Measurements from ENCODE around the gene MTM1. TPM values are rescaled to one million over a fixed set of nuclear protein-coding genes. Genes with fewer than 3 reads are reported as not detected.

The MTM1 gene
- polyA plus RNA-seq, 1 of the 3 experiments (the other 2 are of a cell fraction) = 2.7 TPM

- Histone ChIP-seq H3K4me1 (ENCODE audit: control insufficient read depth in 1 of 2, insufficient read depth in 2 of 2, low read depth in 1 of 2, low read length in 1 of 2) (no peaks in the 10 kb centered on the region), H3K27me3 (ENCODE audit: insufficient read depth) (no peaks in the 10 kb centered on the region), H3K4me3 (ENCODE audit: low read depth in 2 of 2, low read length in 1 of 2) (no peak overlapping the region), H2AFZ (ENCODE audit: low read depth) (no peak overlapping the region), H3K9me3 (no peaks in the 10 kb centered on the region), H4K20me1 (ENCODE audit: insufficient read depth) (no peaks in the 10 kb centered on the region), H3F3A (replicated peaks; ENCODE audit: insufficient read depth) (no peaks in the 10 kb centered on the region), H3K9me2 (no peaks in the 10 kb centered on the region), H3K79me2 (ENCODE audit: insufficient read depth) (no peaks in the 10 kb centered on the region), H3K36me3 (replicated peaks in 1 of 2; ENCODE audit: control insufficient read depth in 1 of 2, insufficient read depth in 2 of 2, low read length in 1 of 2) (peaks cover 0 to 3% of the 10 kb centered on the region in 2 experiments), H3K9ac (no peak overlapping the region), H3K4me2 (no peak overlapping the region), H3K27ac (ENCODE audit: low read depth in 2 of 2, low read length in 1 of 2) (no peak overlapping the region)
- CTCF ChIA-PET = no interaction called here
- no peak for DNase-seq
- POLR2A ChIA-PET = no interaction called here
- WGBS (ENCODE audit: low lambda C conversion rate) = 46% methylated on average over 1 of the region's 1 CpG
- TF ChIP-seq, protein P1, sequence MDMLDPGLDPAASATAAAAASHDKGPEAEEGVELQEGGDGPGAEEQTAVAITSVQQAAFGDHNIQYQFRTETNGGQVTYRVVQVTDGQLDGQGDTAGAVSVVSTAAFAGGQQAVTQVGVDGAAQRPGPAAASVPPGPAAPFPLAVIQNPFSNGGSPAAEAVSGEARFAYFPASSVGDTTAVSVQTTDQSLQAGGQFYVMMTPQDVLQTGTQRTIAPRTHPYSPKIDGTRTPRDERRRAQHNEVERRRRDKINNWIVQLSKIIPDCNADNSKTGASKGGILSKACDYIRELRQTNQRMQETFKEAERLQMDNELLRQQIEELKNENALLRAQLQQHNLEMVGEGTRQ (IDR thresholded peaks at IDR 0.05; ENCODE audit: borderline replicate concordance, low read depth, low read length) = no peak
- TF ChIP-seq, protein P2, sequence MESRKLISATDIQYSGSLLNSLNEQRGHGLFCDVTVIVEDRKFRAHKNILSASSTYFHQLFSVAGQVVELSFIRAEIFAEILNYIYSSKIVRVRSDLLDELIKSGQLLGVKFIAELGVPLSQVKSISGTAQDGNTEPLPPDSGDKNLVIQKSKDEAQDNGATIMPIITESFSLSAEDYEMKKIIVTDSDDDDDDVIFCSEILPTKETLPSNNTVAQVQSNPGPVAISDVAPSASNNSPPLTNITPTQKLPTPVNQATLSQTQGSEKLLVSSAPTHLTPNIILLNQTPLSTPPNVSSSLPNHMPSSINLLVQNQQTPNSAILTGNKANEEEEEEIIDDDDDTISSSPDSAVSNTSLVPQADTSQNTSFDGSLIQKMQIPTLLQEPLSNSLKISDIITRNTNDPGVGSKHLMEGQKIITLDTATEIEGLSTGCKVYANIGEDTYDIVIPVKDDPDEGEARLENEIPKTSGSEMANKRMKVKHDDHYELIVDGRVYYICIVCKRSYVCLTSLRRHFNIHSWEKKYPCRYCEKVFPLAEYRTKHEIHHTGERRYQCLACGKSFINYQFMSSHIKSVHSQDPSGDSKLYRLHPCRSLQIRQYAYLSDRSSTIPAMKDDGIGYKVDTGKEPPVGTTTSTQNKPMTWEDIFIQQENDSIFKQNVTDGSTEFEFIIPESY (IDR thresholded peaks at IDR 0.05; ENCODE audit: borderline replicate concordance, low read depth) = no peak
- TF ChIP-seq RXRA (IDR thresholded peaks at IDR 0.05; ENCODE audit: borderline replicate concordance, low read depth) (no peak), IRF3 (IDR thresholded peaks at IDR 0.05; ENCODE audit: low read depth, low read length) (no peak), TAF1 (IDR thresholded peaks at IDR 0.05; ENCODE audit: borderline replicate concordance, low read depth, low read length) (no peak), POLR2AphosphoS5 (IDR thresholded peaks at IDR 0.05; ENCODE audit: low read depth, low read length) (no peak), FOSL2 (IDR thresholded peaks at IDR 0.05; ENCODE audit: borderline replicate concordance, low read depth) (no peak), RAD21 (IDR thresholded peaks at IDR 0.05; ENCODE audit: low read length) (no peak)
- TF ChIP-seq, protein P3, sequence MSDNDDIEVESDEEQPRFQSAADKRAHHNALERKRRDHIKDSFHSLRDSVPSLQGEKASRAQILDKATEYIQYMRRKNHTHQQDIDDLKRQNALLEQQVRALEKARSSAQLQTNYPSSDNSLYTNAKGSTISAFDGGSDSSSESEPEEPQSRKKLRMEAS (IDR thresholded peaks at IDR 0.05; ENCODE audit: low read depth) = no peak
- TF ChIP-seq, protein P4, sequence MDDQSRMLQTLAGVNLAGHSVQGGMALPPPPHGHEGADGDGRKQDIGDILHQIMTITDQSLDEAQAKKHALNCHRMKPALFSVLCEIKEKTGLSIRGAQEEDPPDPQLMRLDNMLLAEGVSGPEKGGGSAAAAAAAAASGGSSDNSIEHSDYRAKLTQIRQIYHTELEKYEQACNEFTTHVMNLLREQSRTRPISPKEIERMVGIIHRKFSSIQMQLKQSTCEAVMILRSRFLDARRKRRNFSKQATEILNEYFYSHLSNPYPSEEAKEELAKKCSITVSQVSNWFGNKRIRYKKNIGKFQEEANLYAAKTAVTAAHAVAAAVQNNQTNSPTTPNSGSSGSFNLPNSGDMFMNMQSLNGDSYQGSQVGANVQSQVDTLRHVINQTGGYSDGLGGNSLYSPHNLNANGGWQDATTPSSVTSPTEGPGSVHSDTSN (IDR thresholded peaks at IDR 0.05) = no peak
These were observed 26.2 kb downstream of the MTM1 start for GRCh38 chrX:150594584-150594983.

DNA sequence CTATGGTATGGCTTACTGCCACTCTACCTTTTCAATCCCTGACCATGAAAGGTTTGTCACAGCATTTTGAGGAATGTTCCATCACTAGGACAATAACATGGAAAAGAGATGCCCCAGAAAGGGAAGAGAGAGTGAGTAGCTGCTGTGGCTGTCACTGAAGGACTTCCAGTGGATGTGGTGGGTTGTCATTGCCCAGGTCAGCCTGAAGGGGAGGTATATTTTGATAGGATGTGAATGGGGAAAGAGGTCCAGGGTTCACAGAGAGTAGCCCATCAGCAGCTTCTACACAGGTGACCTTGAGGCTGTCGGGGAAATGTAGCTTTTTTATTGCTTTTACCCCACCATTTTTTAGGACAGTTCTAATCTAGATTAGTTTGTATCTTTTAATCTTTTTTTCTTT lies 30.8 kb downstream of the MTM1 start:
- Histone ChIP-seq H3K36me3 (replicated peaks in 1 of 2; ENCODE audit: control insufficient read depth in 1 of 2, insufficient read depth in 2 of 2, low read length in 1 of 2) (peaks cover 0 to 9% of the 10 kb centered on the region in 2 experiments), H3K27me3 (ENCODE audit: insufficient read depth) (no peaks in the 10 kb centered on the region), H3K4me2 (no peak overlapping the region), H3K79me2 (ENCODE audit: insufficient read depth) (no peaks in the 10 kb centered on the region), H2AFZ (ENCODE audit: low read depth) (no peak overlapping the region), H3K27ac (ENCODE audit: low read depth in 2 of 2, low read length in 1 of 2) (no peak overlapping the region), H3F3A (replicated peaks; ENCODE audit: insufficient read depth) (no peaks in the 10 kb centered on the region), H4K20me1 (ENCODE audit: insufficient read depth) (no peaks in the 10 kb centered on the region), H3K9ac (no peak overlapping the region), H3K4me1 (ENCODE audit: control insufficient read depth in 1 of 2, insufficient read depth in 2 of 2, low read depth in 1 of 2, low read length in 1 of 2) (no peaks in the 10 kb centered on the region; a peak in 1 of 4 replicates), H3K9me2 (no peaks in the 10 kb centered on the region), H3K4me3 (ENCODE audit: low read depth in 2 of 2, low read length in 1 of 2) (no peak overlapping the region), H3K9me3 (no peaks in the 10 kb centered on the region)
- POLR2A ChIA-PET = no interaction called here
- WGBS (ENCODE audit: low lambda C conversion rate) = 50% methylated on average over 1 of the region's 1 CpG
- DNase-seq = no peak
- CTCF ChIA-PET = interaction anchor here (1.0 to 2.0 kb wide), 3 partner anchors 10 to 21 kb away, joined by 3 to 8 read pairs (median 3); no protein-coding TSS in a partner anchor
- TF ChIP-seq GATA2 (CRISPR knock-in tag; IDR thresholded peaks at IDR 0.05) (no peak), FOXM1 (IDR thresholded peaks at IDR 0.05; ENCODE audit: low read depth) (no peak), YY1 (IDR thresholded peaks at IDR 0.05; ENCODE audit: low read depth) (no peak), MXI1 (IDR thresholded peaks at IDR 0.05; ENCODE audit: low read depth, low read length) (no peak), ELF1 (IDR thresholded peaks at IDR 0.05) (no peak), TAF1 (IDR thresholded peaks at IDR 0.05; ENCODE audit: borderline replicate concordance, low read depth, low read length) (no peak), CHD2 (IDR thresholded peaks at IDR 0.05; ENCODE audit: low read length, partially characterized antibody) (no peak), TEAD4 (IDR thresholded peaks at IDR 0.05; ENCODE audit: borderline replicate concordance, insufficient read depth) (no peak), FOXJ3 (CRISPR knock-in tag; IDR thresholded peaks at IDR 0.05) (no peak), FOSL2 (IDR thresholded peaks at IDR 0.05; ENCODE audit: borderline replicate concordance, low read depth) (no peak), NRF1 (IDR thresholded peaks at IDR 0.05; ENCODE audit: low read depth, low read length) (no peak), MEF2A (IDR thresholded peaks at IDR 0.05; ENCODE audit: borderline replicate concordance, low read depth) (no peak)
- TF ChIP-seq, protein P1 (IDR thresholded peaks at IDR 0.05; ENCODE audit: borderline replicate concordance, low read depth, low read length) = no peak
